Brain pericyte (primary cell): ENCODE measurements around the gene ADH7.
A peak's percentile ranks its signal among the peaks of the same experiment; 100 is the strongest.
"Not testable (repeated sequence)": the region's sequence is repeated elsewhere in the genome, so short reads cannot be mapped to it uniquely, and the experiment has no call there.

Experiments
- DNase-seq: peaks from one replicate; pipeline ENCODE4 v3.0.0-alpha.2; 2012; ENCODE audit warnings: low read depth, low spot score

ADH7 gene

DNA sequence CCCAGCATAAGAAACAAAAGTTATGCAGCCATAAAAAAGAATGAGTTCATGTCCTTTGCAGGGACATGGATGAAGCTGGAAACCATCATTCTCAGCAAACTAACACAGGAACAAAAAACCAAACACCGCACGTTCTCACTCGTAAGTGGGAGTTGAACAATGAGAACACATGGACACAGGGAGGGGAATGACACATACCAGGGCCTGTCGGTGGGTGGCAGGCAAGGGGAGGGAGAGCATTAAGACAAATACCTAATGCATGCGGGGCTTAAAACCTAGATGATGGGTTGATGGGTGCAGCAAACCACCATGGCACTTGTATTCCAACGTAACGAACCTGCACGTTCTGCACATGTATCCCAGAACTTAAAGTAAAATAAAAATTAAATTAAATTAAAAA, 19.4 kb downstream of the ADH7 start:
- not testable (repeated sequence) for DNase-seq

DNA sequence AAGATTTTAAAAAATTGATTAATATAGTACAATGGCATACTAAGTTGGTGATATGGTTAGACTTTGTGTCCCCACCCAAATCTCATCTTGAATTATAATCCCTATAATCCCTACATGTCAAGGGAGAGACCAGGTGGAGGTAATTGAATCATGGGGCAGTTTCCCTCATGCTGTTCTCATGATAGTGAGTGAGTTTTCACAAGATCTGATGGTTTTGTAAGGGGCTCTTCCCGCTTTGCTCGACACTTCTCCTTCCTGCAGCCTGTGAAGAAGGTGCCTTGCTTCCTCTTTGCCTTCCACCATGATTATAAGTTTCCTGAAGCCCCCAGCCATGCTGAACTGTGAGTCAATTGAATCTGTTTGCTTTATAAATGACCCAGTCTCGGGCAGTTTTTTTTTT, 20.2 kb downstream of the ADH7 start:
- DNase-seq = not testable (repeated sequence)

DNA sequence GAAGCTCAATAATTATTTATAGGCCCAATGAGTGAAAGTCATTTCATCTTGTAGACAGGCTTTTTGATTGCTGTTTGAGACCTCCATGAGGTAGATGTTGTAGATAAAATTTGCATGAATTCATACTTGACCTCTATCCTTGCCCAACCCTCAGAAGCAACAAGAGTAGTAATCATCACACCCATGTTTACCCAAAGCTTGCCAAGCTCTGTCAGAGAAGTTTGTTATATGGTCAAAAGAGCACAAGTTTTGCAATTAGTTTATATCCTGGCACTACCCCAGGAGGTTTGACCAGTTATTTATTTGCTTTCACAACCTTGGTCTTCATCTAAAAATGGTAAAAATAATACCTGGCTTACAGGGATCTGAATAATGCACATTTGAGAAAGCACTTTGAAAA, 20.7 kb downstream of the ADH7 start:
- DNase-seq = no peak

DNA sequence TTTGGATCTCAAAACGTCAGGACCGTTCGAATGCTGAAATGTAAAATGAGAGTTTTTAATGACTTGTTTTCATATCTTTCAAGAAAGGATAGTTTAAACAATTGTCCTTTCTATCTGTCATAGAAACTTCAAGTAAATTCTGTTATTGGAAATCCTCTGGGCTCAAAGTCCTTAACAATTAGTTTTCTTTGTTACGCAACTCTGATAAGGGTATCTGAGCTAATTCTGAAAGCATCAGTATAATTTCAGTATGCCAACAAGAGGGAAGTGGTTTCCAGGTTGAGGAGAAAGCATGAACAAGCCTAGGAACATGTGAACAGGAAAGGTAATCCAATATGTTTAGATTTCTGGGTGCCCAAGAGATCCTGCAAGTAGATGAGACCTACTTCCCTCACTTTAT, 22.0 kb downstream of the ADH7 start:
- no peak for DNase-seq

DNA sequence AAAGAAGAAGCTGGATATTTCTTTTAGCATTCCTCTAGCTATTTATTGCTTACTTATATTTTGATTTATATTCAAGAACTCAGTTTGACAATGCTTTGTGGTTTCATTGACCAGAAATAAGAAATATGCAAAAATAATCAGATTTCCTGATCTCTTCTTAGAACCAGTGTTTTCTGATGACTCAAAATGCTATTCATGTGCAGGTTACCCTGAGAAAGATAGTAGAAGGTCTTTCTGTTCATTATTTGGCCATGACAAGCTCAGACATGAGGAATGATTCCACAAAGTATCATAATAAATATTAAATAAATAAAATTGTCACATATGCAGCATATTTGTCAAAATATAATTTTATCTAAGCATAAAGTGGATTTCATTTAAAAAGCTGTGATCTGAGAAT, 24.1 kb downstream of the ADH7 start:
- DNase-seq = no peak

DNA sequence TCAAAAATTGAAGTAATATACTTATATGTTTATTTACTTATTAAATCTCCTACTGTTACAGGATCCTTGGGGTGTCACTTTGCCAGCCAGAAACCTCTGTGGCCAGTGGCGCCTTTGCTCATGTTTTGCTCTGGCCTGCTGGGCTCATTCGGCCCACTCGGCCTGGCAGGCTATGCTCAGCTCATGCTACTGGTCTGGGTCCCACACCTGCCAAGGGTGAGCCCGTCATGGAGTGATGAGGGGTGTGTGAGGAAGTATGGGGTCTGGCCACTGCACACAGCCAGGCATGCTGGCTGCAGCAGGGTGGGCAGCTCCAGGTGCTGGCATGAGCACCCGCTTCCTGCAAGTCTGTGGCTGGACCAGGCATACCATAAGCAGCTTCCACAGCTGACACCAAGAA, 25.1 kb downstream of the ADH7 start:
- no peak for DNase-seq

DNA sequence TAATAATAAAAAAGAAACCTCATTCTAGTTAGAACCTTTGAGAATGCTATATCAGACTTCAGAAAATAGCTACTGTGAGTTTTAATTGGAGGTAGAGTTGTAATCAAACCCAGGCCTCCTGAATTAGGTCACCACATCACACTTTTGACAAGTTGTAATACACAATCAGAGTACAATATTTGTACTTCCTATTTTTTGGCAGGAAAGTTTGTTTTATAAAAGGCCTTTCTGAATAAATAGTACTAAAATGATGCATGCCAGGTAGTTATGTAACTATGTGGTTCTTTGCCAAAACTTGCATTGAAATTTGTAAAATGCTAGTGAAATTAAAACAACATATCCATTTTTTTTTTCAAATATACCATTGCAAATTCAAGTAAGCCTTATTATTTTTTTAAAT, 26.8 kb downstream of the ADH7 start:
- DNase-seq = no peak

DNA sequence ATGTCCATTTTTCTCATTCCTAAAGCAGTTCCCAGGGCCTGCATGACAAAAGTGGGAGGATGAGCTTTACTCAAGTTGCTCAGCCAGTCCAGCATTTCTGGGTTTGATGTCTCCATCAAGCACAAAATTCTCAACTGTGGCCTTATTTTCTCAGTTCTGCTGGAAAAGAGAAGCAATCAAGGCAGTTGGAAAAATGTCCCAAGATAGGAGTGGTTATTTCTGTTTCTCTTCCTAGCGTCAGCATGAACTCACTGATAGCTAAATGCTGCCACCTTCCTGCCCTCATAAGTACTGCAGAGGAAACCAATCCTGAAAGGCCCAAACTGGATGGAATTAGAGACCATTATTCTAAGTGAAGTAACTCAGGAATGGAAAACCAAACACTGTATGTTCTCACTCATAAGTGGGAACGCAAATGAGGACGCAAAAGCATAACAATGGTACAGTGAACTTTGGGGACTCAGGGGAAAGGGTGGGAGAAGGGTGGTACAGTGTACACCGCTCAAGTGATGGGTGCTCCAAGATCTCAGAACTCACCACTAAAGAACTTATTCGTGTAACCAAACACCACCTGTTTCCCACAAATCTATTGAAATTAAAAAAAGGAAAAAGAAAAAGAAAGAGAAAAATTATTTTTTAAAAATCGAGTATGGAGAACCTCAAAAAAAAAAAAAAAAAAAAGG, 29.6 kb downstream of the ADH7 start:
- peak; percentile 39 for DNase-seq

DNA sequence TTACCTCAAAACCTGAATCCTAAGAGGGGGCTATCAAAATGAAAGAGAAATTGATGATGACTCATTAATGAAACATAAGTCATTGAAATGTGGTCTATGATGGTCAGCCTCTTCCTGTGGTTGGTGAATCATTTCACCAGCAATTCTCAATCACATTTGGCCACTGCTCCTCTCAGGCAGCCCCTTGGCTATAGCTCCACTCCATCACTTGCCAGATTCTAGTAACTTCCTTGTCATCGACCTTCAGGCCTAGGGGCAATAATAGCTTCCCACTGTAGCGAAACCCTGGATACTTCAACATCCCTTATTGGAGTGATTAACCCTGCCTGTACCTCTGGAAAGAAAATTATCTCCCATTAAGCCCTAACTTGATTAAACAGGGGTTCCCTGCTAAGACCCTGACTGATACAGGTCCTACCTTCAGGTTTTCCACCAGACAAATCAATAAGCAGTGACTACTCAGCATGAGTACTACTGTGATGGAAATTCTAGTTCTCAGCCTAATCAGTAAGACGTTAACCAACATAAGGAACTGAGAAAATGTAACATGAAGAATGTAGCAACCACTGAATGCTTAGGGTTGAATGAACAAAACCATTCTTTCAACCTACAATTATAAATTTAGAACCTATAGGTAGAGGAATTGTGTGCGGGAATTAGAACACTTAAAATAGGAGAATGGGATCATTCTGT, 30.4 kb downstream of the ADH7 start:
- DNase-seq = no peak

DNA sequence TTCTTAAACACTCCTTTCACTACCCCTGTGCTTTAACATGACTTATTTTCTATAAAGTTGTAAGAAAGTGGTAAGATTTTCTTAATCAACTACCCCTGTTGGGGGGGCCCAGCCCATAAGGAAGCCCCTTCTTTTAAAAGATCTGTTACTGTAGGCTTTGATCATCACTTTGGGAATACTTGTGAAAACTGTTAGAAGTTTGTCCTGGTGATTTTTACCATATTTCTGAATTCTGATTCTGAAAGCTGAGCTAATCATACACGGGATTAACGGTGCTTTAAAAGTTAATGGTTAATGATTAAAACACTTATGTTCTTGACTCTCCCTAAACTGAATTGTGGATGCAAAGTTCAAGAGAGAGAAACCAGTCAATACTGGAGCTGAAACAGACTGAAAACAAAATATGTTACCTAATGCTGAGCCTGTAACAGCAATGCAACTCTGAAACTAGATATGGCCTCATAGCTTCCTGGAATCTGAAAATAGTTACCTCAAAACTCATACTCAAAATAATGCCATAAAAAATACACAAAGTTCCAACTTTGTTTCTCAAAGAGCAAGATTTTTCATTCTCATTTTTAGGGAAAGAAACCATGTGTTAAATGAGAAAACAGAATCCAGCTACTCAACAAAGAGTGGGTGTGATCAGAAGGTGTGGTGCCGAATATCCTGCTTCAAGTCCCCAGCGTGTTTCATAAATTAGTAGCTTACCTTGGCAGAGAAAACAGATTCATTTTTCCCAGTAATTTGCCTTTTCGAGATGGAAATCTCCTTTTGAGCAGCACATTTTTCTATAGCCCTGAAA, 31.6 kb downstream of the ADH7 start:
- DNase-seq = no peak

DNA sequence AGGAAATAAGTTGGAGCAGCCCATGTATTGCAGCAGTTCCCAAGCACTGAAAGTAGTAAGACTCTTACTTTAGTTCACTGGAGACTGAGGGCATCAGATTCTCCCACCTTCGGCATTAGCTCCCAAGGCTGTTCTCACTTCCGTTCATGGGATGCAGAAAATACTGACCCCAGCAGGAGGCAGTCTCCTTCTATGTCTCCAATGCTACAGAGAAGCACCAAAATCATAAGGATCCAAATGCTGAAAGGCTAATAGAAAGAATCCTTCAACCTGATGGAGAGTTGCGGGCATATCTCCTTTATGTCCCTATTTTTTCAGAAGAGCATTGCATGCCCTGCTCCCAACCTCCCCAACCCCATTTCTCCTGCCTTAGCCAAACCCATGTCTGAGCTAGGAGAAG, 32.4 kb downstream of the ADH7 start:
- no peak for DNase-seq

DNA sequence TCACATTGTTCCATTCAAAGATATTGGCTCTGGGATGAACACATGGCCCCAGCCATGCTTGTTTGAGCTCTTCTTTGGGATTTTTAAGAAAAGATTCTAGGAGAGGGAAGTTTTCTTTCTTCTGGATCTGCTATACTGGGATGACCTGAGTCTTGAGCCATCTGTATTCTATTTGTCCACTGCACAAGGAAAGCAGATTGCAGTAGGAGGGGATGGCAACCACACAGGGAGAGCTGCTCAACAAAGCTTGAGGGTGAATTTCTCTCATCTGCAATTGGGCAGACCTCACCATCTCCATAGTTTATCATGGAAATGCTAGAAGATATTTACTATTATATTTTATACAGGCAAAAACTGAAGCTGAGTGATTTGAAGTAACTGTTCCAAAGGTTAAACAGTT, 34.3 kb downstream of the ADH7 start:
- no peak for DNase-seq

DNA sequence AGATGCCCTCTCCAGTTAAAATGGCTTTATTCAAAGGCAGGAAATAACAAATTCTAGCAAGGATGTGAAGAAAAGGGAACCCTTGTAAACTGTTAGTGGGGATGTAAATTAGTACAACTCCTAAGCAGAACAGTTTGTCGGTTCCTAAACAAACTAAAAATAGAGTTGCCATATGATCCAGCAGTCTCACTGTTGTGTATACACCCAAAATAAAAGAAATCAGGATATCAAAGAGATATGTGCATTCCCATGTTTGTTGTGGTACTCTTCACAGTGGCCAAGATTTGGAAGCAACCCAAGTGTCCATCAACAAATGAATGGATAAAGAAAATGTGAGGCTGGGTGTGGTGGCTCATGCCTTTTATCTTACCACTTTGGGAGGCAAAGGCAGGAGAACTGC, 36.1 kb downstream of the ADH7 start:
- DNase-seq = no peak

DNA sequence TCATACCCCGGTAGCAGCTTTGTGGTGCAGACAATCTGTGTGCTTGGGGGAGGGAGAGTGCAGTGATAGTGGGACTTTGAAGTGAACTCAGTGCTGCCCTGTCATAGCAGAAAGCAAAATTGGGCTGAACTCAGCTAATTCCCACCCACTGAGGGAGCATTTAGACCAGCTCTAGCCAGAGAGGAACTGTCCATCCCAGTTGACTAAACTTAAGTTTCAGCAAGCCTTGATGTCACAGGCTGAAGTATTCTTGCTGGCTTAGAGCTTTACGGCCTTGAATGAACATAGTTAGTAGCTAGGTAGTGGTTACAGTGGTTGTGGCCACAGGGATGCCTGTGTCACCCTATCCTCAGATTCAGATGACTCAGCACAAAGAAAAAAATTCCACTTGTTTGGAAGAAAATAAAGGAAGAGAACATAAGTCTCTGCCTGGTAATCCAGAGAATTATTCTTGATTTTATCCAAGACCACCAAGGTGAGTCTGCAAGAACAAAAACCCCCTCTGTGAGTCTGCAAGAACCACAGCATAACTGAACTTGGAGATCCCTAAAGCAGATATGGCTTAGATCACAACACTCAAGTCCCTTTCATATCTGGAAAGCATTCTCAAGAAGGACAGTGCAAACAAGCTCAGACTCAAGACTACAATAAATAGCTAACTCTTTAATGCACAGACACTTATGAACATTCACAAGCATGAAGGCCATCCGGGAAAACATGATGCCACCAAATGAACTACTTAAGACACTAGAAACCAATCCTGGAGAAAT, 39.4 kb downstream of the ADH7 start:
- DNase-seq = no peak

DNA sequence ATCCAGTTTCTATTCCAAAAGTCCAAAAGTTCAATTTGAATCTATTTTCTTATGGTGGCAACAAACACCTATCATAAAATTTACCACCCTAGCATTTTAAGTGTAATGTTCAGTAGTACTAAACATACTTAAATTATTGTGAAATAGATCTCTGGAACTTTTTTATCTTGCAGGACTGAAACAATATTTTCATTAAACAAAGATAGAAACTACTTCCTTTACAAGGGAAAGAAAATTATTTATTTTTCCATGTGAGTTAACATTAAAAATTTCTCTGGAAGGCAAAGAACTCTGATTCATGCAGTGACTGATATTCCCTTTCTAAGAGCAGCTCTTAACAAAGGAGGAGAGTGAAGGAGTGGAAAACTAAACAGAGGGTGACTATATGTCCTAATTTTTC, 40.2 kb downstream of the ADH7 start:
- DNase-seq = no peak

DNA sequence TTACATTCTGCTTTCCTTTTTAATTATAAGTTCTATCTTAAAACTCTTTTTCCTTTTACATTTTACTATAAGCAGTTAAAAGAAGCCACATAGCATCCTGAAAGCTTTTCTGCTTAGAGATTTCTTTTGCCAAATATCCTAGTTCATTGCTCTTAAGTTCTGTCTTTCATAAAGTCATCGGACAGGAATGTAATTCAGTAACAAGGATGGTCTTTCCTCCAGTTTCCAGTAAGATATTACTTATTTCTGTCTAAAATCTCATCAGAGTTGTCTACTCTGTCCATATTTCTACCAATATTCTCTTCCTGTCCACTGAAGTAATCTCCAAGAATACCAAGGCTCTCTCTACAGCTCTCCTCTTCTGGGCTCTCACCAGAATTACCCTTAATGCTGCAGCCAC, 45.1 kb downstream of the ADH7 start:
- no peak for DNase-seq

DNA sequence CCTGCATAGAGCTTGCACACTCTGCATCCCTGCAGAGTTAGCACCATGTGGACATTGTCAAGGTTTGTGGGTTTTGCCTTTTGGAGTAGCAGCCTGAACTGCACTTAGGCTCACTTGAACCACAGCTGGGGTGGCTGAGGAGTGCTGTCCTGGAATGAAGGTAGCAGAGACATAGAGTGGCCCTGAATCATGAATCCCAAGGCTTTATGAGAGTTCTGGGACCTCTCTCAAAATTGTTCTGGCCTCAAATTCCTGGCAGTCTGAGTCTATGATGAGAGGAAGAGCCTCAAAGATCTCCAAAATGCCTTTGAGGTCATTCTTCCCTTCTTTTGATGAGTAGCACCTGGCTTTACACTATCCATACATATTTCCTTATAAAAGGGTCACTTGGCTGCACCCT, 45.5 kb downstream of the ADH7 start:
- no peak for DNase-seq

DNA sequence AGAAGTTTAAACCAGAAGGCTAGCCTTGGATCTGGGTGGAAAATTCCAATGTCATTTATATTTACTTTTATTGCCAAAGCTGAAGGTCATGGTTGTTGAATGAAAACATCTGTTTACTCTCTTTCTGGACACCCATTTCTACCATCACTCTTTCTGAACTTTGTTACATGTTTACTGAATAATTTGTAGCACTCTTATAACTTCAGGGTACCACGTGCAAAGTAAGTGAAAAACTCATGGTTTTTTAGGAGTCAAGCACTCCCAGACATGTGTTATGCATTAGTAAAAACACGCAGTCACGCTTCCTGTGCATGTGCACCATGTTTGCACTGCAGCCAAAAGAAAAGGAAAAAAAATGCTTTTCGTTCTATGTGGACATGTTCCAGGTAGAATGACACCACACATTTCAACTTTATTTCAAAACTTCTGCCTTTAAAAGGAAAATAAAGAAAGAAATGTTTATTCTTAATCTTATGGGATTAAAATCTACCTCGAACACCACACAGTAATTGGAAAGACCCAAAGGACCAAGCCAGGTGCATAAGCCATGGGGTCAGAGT, 51.2 kb downstream of the ADH7 start:
- peak; percentile 42 for DNase-seq

DNA sequence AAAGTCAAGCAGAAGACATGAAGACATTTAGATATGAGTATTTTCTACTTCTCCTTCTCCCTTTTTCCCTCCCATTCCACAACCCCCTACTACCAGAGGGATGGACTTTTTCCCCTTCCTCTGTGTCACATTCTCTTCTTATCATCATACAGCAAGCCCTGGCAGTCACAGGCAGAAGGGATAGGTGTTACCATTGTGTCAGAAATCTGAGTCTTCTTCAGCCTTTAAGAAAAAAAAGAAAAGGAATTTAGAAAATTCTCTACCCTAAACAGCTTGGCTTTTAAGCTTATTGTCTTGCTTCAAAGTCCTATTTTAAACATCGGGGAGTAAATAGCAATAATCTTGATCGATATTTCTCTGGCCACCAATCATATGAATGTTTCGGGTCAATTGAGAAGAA, 51.7 kb downstream of the ADH7 start:
- no peak for DNase-seq

DNA sequence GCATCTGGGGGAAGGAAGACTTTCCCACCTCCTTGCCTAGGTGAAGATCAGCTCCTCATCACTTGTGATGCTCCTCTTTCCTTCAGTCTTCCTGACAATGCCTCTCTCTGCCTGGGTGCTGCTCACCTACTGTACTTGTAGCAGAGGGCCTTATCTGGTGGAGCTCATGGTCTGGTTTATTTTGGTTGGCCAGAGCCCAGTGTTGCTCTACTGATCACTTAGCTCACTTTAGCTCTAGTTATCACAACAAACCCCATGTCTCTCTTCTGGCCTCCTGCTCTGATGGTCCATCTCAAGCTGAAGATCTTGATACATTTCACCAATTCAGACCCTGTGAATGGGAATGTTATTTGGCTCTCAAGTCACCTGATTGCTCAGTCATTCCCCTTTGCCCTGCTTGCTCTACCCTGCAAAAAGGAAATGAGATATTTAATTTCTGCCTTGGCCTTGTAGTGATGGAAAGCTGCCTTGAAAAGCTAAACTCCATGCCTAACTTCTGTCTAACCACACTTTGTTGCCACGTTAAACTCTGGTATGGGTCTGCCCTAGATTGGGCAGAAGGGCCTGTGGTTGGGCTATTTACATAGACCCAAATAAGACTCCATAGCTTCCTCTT, 52.3 kb downstream of the ADH7 start:
- no peak for DNase-seq

DNA sequence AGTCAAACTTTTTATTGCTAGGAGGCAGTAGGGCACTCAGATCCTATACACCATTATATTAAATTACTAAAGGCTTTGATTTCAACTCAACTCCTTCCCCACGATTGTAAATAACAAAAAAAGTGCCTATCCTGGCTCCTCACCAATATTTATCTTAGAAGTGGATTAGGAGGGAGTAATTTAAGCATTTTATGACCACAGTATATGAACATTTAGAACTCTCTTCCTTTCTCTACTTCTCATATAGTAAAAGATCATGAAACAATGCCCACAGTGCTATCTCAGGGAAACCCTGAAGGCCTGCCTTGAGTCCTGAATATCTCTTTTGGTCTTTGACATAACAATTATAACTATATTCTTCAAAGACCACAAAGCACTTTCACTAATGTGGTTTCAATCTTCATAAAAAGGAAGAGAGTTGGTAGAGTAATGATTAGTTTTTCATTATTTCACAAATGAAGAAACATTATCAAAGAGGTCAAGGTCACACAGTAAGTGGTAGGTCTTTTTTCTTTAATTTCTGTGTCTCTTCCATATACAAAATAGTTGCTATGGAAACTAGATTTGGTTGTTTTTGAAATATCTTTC, 53.5 kb downstream of the ADH7 start:
- DNase-seq = no peak
